ENCODE data around the gene ARID3C. TPM values are rescaled to one million over a fixed set of nuclear protein-coding genes. Genes with fewer than 3 reads are reported as not detected.
A peak's percentile ranks its signal among the peaks of the same experiment; 100 is the strongest.

The ARID3C gene
- polyA plus RNA-seq, result not detected

- Histone ChIP-seq H3K4me3 (ENCODE audit: low read depth in 1 of 2, low read length in 2 of 2) (peak within 1 kb of the TSS; percentile 10 to 35), H3K9me3 (ENCODE audit: control insufficient read depth in 2 of 2, insufficient read depth in 1 of 2, low read depth in 1 of 2, low read length in 1 of 2) (no peaks in the 10 kb centered on the region), H3K4me1 (ENCODE audit: control insufficient read depth in 2 of 2, insufficient read depth in 2 of 2, low read length in 1 of 2) (peaks cover 3 to 9% of the 10 kb centered on the region in 2 donors), H3K36me3 (ENCODE audit: control insufficient read depth in 2 of 2, insufficient read depth in 2 of 2, low read length in 1 of 2) (no peaks in the 10 kb centered on the region), H3K27ac (ENCODE audit: low read depth in 2 of 2, low read length in 1 of 2) (no peak within 1 kb of the TSS), H3K27me3 (ENCODE audit: control insufficient read depth in 1 of 2, insufficient read depth in 2 of 2, low read length in 2 of 2) (peaks cover 0 to 23% of the 10 kb centered on the region in 2 donors)
- 1 to 3% methylated on average over 44 to 69 of the region's 69 CpGs for whole genome bisulfite sequencing, 2 donors
Observed at GRCh38 chr9:34628656-34629490, at the start of gene ARID3C. ARID3C (minus strand) TSS chr9:34629066; CDS start chr9:34628014, 1,052 bp downstream.

GRCh38 chr9:34675869-34676268 is 47.0 kb upstream of the ARID3C start:
- Histone ChIP-seq H3K9me3 (ENCODE audit: control insufficient read depth in 2 of 2, insufficient read depth in 1 of 2, low read depth in 1 of 2, low read length in 1 of 2) (no peaks in the 10 kb centered on the region), H3K27ac (ENCODE audit: low read depth in 2 of 2, low read length in 1 of 2) (no peak overlapping the region), H3K4me3 (ENCODE audit: low read depth in 1 of 2, low read length in 2 of 2) (no peak overlapping the region), H3K4me1 (ENCODE audit: control insufficient read depth in 2 of 2, insufficient read depth in 2 of 2, low read length in 1 of 2) (no peaks in the 10 kb centered on the region), H3K27me3 (ENCODE audit: control insufficient read depth in 1 of 2, insufficient read depth in 2 of 2, low read length in 2 of 2) (no peaks in the 10 kb centered on the region), H3K36me3 (ENCODE audit: control insufficient read depth in 2 of 2, insufficient read depth in 2 of 2, low read length in 1 of 2) (no peaks in the 10 kb centered on the region)
- 98 to 100% methylated on average over 2 of the region's 2 CpGs for WGBS, 2 donors

GRCh38 chr9:34675048-34675714 is 46.3 kb upstream of the ARID3C start:
- Histone ChIP-seq H3K27ac (ENCODE audit: low read depth in 2 of 2, low read length in 1 of 2) (no peak overlapping the region), H3K4me1 (ENCODE audit: control insufficient read depth in 2 of 2, insufficient read depth in 2 of 2, low read length in 1 of 2) (no peaks in the 10 kb centered on the region), H3K36me3 (ENCODE audit: control insufficient read depth in 2 of 2, insufficient read depth in 2 of 2, low read length in 1 of 2) (no peaks in the 10 kb centered on the region), H3K27me3 (ENCODE audit: control insufficient read depth in 1 of 2, insufficient read depth in 2 of 2, low read length in 2 of 2) (no peaks in the 10 kb centered on the region), H3K9me3 (ENCODE audit: control insufficient read depth in 2 of 2, insufficient read depth in 1 of 2, low read depth in 1 of 2, low read length in 1 of 2) (no peaks in the 10 kb centered on the region), H3K4me3 (ENCODE audit: low read depth in 1 of 2, low read length in 2 of 2) (no peak overlapping the region)
- 37 to 47% methylated on average over 10 of the region's 10 CpGs for WGBS, 2 donors

GRCh38 chr9:34674440-34674839 is 45.6 kb upstream of the ARID3C start:
- no peaks in the 10 kb centered on the region for H3K36me3 ChIP-seq (ENCODE audit: control insufficient read depth in 2 of 2, insufficient read depth in 2 of 2, low read length in 1 of 2)
- no peaks in the 10 kb centered on the region for H3K9me3 ChIP-seq (ENCODE audit: control insufficient read depth in 2 of 2, insufficient read depth in 1 of 2, low read depth in 1 of 2, low read length in 1 of 2)
- no peaks in the 10 kb centered on the region for H3K27me3 ChIP-seq (ENCODE audit: control insufficient read depth in 1 of 2, insufficient read depth in 2 of 2, low read length in 2 of 2)
- H3K27ac ChIP-seq (ENCODE audit: low read depth in 2 of 2, low read length in 1 of 2), result no peak overlapping the region
- 66 to 70% methylated on average over 3 of the region's 3 CpGs for WGBS, 2 donors
- no peak overlapping the region for H3K4me3 ChIP-seq (ENCODE audit: low read depth in 1 of 2, low read length in 2 of 2)
- no peaks in the 10 kb centered on the region for H3K4me1 ChIP-seq (ENCODE audit: control insufficient read depth in 2 of 2, insufficient read depth in 2 of 2, low read length in 1 of 2)

GRCh38 chr9:34671307-34671706 is 42.4 kb upstream of the ARID3C start:
- H3K4me3 ChIP-seq (ENCODE audit: low read depth in 1 of 2, low read length in 2 of 2), result no peak overlapping the region
- H3K4me1 ChIP-seq (ENCODE audit: control insufficient read depth in 2 of 2, insufficient read depth in 2 of 2, low read length in 1 of 2), result no peaks in the 10 kb centered on the region
- no peaks in the 10 kb centered on the region for H3K36me3 ChIP-seq (ENCODE audit: control insufficient read depth in 2 of 2, insufficient read depth in 2 of 2, low read length in 1 of 2)
- WGBS, 2 donors, result 91 to 95% methylated on average over 1 of the region's 1 CpG
- no peaks in the 10 kb centered on the region for H3K9me3 ChIP-seq (ENCODE audit: control insufficient read depth in 2 of 2, insufficient read depth in 1 of 2, low read depth in 1 of 2, low read length in 1 of 2)
- H3K27me3 ChIP-seq (ENCODE audit: control insufficient read depth in 1 of 2, insufficient read depth in 2 of 2, low read length in 2 of 2), result no peaks in the 10 kb centered on the region
- H3K27ac ChIP-seq (ENCODE audit: low read depth in 2 of 2, low read length in 1 of 2), result no peak overlapping the region

GRCh38 chr9:34669809-34670562 is 41.1 kb upstream of the ARID3C start:
- H3K9me3 ChIP-seq (ENCODE audit: control insufficient read depth in 2 of 2, insufficient read depth in 1 of 2, low read depth in 1 of 2, low read length in 1 of 2), result no peaks in the 10 kb centered on the region
- no peak overlapping the region for H3K4me3 ChIP-seq (ENCODE audit: low read depth in 1 of 2, low read length in 2 of 2)
- no peaks in the 10 kb centered on the region for H3K27me3 ChIP-seq (ENCODE audit: control insufficient read depth in 1 of 2, insufficient read depth in 2 of 2, low read length in 2 of 2)
- 91 to 92% methylated on average over 5 of the region's 5 CpGs for WGBS, 2 donors
- H3K27ac ChIP-seq (ENCODE audit: low read depth in 2 of 2, low read length in 1 of 2), result no peak overlapping the region
- H3K4me1 ChIP-seq (ENCODE audit: control insufficient read depth in 2 of 2, insufficient read depth in 2 of 2, low read length in 1 of 2), result no peaks in the 10 kb centered on the region
- no peaks in the 10 kb centered on the region for H3K36me3 ChIP-seq (ENCODE audit: control insufficient read depth in 2 of 2, insufficient read depth in 2 of 2, low read length in 1 of 2)

- Histone ChIP-seq H3K4me1 (ENCODE audit: control insufficient read depth in 2 of 2, insufficient read depth in 2 of 2, low read length in 1 of 2) (peaks cover 3 to 7% of the 10 kb centered on the region in 2 donors), H3K27me3 (ENCODE audit: control insufficient read depth in 1 of 2, insufficient read depth in 2 of 2, low read length in 2 of 2) (no peaks in the 10 kb centered on the region)
Observed at GRCh38 chr9:34665381-34666250, 36.8 kb upstream of the ARID3C start.

GRCh38 chr9:34665067-34665380 is 36.2 kb upstream of the ARID3C start:
- Histone ChIP-seq H3K36me3 (ENCODE audit: control insufficient read depth in 2 of 2, insufficient read depth in 2 of 2, low read length in 1 of 2) (peaks cover 0 to 2% of the 10 kb centered on the region in 2 donors), H3K27ac (ENCODE audit: low read depth in 2 of 2, low read length in 1 of 2) (peak overlapping the region; percentile 77 to 96), H3K27me3 (ENCODE audit: control insufficient read depth in 1 of 2, insufficient read depth in 2 of 2, low read length in 2 of 2) (no peaks in the 10 kb centered on the region), H3K9me3 (ENCODE audit: control insufficient read depth in 2 of 2, insufficient read depth in 1 of 2, low read depth in 1 of 2, low read length in 1 of 2) (no peaks in the 10 kb centered on the region), H3K4me1 (ENCODE audit: control insufficient read depth in 2 of 2, insufficient read depth in 2 of 2, low read length in 1 of 2) (peaks cover 7 to 10% of the 10 kb centered on the region in 2 donors), H3K4me3 (ENCODE audit: low read depth in 1 of 2, low read length in 2 of 2) (peak overlapping the region; percentile 47 to 53)
- WGBS, 2 donors, result 2 to 3% methylated on average over 25 to 26 of the region's 26 CpGs

More at GRCh38 chr9:34665381-34666250, 36.8 kb upstream of the ARID3C start:
- peak overlapping the region; percentile 96 to 98 for H3K27ac ChIP-seq (ENCODE audit: low read depth in 2 of 2, low read length in 1 of 2)
- no peaks in the 10 kb centered on the region for H3K9me3 ChIP-seq (ENCODE audit: control insufficient read depth in 2 of 2, insufficient read depth in 1 of 2, low read depth in 1 of 2, low read length in 1 of 2)
- peaks cover 0 to 2% of the 10 kb centered on the region in 2 donors for H3K36me3 ChIP-seq (ENCODE audit: control insufficient read depth in 2 of 2, insufficient read depth in 2 of 2, low read length in 1 of 2)
- WGBS, 2 donors, result 2% methylated on average over 53 to 55 of the region's 55 CpGs
- H3K4me3 ChIP-seq (ENCODE audit: low read depth in 1 of 2, low read length in 2 of 2), result peak overlapping the region; percentile 53 to 63

All from esophagus (tissue), 2 donors.